ENCODE data around the gene TMEM234.

The TMEM234 gene

DNA sequence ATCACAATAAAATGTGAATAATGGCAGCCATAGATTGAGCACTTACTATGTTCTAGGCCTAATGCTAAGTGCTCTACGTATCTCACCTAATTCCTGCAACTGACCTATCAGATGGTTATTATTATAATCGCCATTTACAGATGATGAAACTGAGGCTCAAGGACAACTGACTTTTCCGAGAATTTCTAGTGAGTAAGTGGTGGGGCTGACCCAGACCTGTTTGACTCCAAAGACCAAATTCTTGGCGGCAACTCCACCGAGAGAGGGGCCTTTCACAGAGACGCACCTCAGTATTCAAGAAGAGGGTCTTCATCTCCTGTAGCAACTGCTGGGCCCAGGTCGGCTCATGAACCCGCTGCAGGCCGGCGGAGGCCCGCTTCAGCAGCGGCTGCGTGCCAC, 573 bp downstream of the TMEM234 start:
- TF ChIP-seq, protein P1, sequence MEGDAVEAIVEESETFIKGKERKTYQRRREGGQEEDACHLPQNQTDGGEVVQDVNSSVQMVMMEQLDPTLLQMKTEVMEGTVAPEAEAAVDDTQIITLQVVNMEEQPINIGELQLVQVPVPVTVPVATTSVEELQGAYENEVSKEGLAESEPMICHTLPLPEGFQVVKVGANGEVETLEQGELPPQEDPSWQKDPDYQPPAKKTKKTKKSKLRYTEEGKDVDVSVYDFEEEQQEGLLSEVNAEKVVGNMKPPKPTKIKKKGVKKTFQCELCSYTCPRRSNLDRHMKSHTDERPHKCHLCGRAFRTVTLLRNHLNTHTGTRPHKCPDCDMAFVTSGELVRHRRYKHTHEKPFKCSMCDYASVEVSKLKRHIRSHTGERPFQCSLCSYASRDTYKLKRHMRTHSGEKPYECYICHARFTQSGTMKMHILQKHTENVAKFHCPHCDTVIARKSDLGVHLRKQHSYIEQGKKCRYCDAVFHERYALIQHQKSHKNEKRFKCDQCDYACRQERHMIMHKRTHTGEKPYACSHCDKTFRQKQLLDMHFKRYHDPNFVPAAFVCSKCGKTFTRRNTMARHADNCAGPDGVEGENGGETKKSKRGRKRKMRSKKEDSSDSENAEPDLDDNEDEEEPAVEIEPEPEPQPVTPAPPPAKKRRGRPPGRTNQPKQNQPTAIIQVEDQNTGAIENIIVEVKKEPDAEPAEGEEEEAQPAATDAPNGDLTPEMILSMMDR (IDR thresholded peaks at IDR 0.05; ENCODE audit: insufficient read depth, missing control alignments): no peak
- no peak for DNase-seq (ENCODE audit: insufficient read length, low spot score)
- no peak for FAIRE-seq

DNA sequence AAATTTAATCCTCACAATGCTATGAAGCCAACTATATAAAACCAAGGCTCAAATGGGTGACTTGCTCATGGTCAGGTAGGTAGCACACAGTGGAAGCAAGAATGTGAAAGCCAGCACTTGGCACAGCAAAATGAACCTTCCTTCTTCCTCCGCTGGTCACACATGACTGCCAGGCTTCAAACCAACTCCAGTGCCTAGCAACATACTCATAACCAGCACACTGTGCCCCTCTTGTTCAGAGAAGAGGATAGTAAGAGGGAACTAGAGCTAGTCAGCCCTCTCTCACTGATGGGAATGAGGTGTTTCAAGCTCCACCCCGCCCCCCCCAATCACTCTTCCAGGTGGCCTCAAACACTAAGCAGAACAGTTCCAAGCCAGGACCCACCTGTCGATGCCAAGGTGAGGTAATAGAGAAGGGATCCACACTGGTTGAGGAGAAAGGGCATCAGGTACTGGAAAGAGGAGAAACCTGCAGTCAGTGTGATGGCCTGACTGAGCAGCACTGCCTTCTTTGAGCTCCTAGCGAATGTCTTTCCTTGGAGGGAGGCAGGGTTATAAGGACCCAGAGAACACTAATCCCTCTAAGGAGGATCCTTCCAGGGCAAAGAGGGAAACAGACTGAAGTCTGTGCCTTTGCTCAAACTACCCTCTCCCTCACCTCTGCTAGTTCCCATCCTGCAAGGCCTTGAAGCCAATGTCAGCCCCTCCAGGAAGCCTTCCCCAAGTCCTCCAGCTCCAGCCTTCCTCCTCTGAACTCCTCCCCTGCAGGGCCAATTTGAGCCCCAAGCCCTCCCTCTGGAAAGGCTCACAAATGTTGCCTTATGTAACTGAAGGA, 1.2 kb downstream of the TMEM234 start:
- FAIRE-seq (no peak), DNase-seq (ENCODE audit: insufficient read length, low spot score) (no peak)
- TF ChIP-seq, protein P1 (IDR thresholded peaks at IDR 0.05; ENCODE audit: insufficient read depth, missing control alignments): no peak

DNA sequence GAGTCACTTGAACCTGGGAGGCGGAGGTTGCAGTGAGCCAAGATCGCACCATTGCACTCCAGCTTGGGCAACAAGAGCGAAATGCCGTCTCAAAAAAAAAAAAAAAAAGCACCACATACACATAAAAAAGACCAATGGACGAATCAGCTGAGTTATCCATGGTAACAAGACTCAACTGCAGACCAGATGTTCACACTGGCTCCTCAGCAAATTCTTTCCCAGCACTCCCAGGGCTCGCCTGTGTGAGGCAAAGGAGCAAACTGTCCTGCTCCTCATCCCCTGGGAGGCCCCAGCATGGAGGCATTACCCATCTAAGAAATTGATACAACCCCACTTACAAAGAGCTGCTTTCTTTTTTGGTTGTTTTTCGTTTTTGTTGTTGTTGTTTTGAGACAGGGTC, 3.1 kb downstream of the TMEM234 start:
- DNase-seq (ENCODE audit: insufficient read length, low spot score) (no peak), FAIRE-seq (no peak)
- TF ChIP-seq, protein P1 (IDR thresholded peaks at IDR 0.05; ENCODE audit: insufficient read depth, missing control alignments): no peak

DNA sequence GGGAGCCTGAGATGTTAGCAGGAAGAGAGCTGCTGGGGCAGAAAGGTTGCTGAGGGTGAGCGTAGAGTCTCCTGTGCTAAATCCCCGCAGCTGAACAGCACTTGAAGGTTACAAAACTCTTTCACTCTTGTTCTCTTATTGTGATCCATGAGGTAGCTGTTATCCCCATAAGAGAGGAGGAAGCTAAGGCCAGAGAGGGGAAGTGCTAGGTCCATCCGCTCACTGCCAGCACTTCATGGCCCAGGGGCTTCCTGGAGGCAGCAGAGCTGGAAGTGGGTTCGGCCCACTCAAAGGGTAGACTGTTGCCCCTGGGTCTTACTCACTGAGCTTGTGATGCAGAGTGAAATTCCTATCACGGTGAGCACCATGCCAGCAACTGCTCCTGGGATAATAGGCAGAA, 5.6 kb downstream of the TMEM234 start:
- TF ChIP-seq, protein P1 (IDR thresholded peaks at IDR 0.05; ENCODE audit: insufficient read depth, missing control alignments): no peak
- FAIRE-seq: no peak
- DNase-seq (ENCODE audit: insufficient read length, low spot score): no peak

DNA sequence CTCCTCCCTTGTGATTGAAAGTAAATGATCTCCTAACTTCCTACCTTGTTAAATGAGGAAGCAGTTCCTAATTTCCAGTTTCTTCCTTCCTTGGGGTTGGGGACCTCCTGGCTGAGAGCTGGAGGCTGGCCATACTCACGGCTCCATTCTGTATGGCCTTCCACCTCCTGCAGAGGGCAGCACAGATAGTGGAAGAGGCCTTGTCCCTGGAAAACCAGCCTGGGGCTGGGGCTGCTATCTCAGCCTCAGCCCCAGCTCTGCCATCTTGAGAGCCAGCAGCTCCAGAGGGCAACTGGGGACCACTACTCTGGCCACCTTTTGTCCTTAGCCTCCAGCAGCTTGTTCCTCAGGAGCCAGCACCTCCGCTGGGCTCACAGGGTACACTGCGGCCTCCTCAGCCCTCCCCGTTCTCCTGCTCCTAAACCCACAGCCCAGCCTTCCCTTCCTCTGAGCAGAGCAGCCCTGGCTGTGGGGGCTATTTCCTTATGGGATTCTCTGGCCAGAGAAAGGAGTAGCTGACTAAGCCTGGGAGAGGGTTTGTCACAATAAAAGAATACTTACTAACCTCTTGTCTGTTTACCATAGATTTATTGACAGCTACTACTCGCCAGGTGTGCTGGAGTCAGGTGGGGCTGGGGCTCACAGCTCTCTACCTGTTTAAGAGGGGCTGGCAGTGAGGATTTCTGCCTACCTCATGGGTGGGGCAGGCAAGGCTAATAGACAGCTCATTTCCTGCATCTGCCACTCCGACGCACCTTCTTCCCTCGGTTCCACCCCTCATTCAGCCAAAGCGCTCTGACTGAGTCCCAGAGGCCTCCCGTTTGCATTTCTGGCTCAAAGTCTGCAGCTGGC, 6.3 kb downstream of the TMEM234 start:
- TF ChIP-seq, protein P1 (IDR thresholded peaks at IDR 0.05; ENCODE audit: insufficient read depth, missing control alignments): peak; percentile 74
- peak; percentile 50 for DNase-seq (ENCODE audit: insufficient read length, low spot score)
- no peak for FAIRE-seq

DNA sequence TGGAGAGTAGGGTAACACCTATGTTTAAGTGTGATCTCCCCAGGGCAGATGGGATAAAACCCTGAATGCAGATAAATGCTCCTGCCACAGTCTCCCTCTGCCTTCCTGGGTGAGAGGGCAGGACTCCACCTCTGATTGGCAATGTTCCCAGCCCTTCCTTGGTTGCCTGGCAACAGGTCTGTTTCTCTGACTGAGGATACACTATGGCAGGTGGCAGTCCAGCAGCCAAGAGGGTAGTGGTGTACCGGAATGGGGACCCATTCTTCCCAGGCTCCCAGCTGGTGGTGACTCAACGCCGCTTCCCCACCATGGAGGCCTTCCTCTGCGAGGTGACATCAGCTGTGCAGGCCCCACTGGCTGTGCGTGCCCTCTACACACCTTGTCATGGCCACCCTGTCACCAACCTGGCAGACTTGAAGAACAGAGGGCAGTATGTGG, 13.2 kb downstream of the TMEM234 start, which contains the start of gene DCDC2B:
Gene DCDC2B (plus strand): TSS at position 199 of the 438 bp plus-strand sequence. CDS start 5 bp downstream, at position 204.
- TF ChIP-seq, protein P1 (IDR thresholded peaks at IDR 0.05; ENCODE audit: insufficient read depth, missing control alignments): no peak
- FAIRE-seq (no peak), DNase-seq (ENCODE audit: insufficient read length, low spot score) (no peak)

Measured in D721Med (cell line).